H9 (cell line): ENCODE data around the gene TAGLN3. TPM values are rescaled to one million over a fixed set of nuclear protein-coding genes. Genes with fewer than 3 reads are reported as not detected.

Experiments
- DNase-seq: peaks from one replicate; pipeline ENCODE4 v3.0.0-alpha.2; 2017
- H2AFZ ChIP-seq: one replicate; pipeline ENCODE4 v1.6.1; 2013; ENCODE audit warnings: mild to moderate bottlenecking, low read length, control low read depth, moderate library complexity
- H2AK5ac ChIP-seq: 2 replicates; pipeline ENCODE4 v1.6.1; 2013; ENCODE audit warnings: low read length, control low read depth, mixed read lengths; ENCODE audit not compliant: insufficient read length
- H2BK120ac ChIP-seq: one replicate; pipeline ENCODE4 v1.6.1; 2013; ENCODE audit warnings: low read depth, mild to moderate bottlenecking, low read length, control low read depth, inconsistent platforms; ENCODE audit not compliant: poor library complexity, severe bottlenecking
- H2BK12ac ChIP-seq: 2 replicates; pipeline ENCODE4 v1.6.1; 2013; ENCODE audit warnings: low read length, control low read depth, mixed read lengths, low read depth; ENCODE audit not compliant: insufficient read length
- H2BK15ac ChIP-seq: 2 replicates; pipeline ENCODE4 v1.6.1; 2013; ENCODE audit warnings: low read depth, low read length, control low read depth
- H2BK20ac ChIP-seq: one replicate; pipeline ENCODE4 v1.6.1; 2013; ENCODE audit warnings: low read depth, mild to moderate bottlenecking, low read length, control low read depth, inconsistent platforms; ENCODE audit not compliant: poor library complexity, severe bottlenecking
- H2BK5ac ChIP-seq: 2 replicates; pipeline ENCODE4 v1.6.1; 2013; ENCODE audit warnings: low read length, control low read depth, mixed read lengths; ENCODE audit not compliant: insufficient read length
- H3K14ac ChIP-seq: 2 replicates; pipeline ENCODE4 v1.6.1; 2013; ENCODE audit warnings: low read length, control low read depth; ENCODE audit not compliant: insufficient read depth
- H3K18ac ChIP-seq: 2 replicates; pipeline ENCODE4 v1.6.1; 2013; ENCODE audit warnings: low read depth, mild to moderate bottlenecking, mixed read lengths, low read length, control low read depth; ENCODE audit not compliant: insufficient read length
- H3K23ac ChIP-seq: 2 replicates; pipeline ENCODE4 v1.6.1; 2013; ENCODE audit warnings: low read length, control low read depth, mixed read lengths, low read depth; ENCODE audit not compliant: insufficient read length
- H3K23me2 ChIP-seq: 2 replicates; pipeline ENCODE4 v1.6.1; 2013; ENCODE audit warnings: low read depth, mild to moderate bottlenecking, mixed read lengths, low read length, control low read depth; ENCODE audit not compliant: insufficient read length, poor library complexity, severe bottlenecking
- H3K27ac ChIP-seq: 2 replicates; pipeline ENCODE4 v1.5.1; 2013; ENCODE audit warnings: low read length, control low read depth, mixed read lengths, low read depth; ENCODE audit not compliant: insufficient read length
- H3K27me3 ChIP-seq: 2 replicates; pipeline ENCODE4 v1.6.1; 2013; ENCODE audit warnings: low read length, control low read depth, inconsistent platforms; ENCODE audit not compliant: insufficient read depth
- H3K4ac ChIP-seq: 2 replicates; pipeline ENCODE4 v1.6.1; 2013; ENCODE audit warnings: low read depth, mild to moderate bottlenecking, control low read depth, inconsistent platforms, low read length, moderate library complexity
- H3K4me1 ChIP-seq: 2 replicates; pipeline ENCODE4 v1.6.1; 2013; ENCODE audit warnings: low read length, control low read depth, inconsistent platforms; ENCODE audit not compliant: insufficient read depth
- H3K4me2 ChIP-seq: 2 replicates; pipeline ENCODE4 v1.6.1; 2013; ENCODE audit warnings: low read length, control low read depth, mixed read lengths; ENCODE audit not compliant: insufficient read length, insufficient read depth
- H3K56ac ChIP-seq: 2 replicates; pipeline ENCODE4 v1.6.1; 2013; ENCODE audit warnings: low read depth, mild to moderate bottlenecking, mixed read lengths, low read length, control low read depth; ENCODE audit not compliant: insufficient read length
- H3K79me1 ChIP-seq: 2 replicates; pipeline ENCODE4 v1.6.1; 2013; ENCODE audit warnings: low read depth, mild to moderate bottlenecking, moderate library complexity, low read length, control low read depth, inconsistent platforms; ENCODE audit not compliant: insufficient read depth, poor library complexity, severe bottlenecking
- H3K79me2 ChIP-seq: 2 replicates; pipeline ENCODE4 v1.6.1; 2013; ENCODE audit warnings: low read length, control low read depth, inconsistent platforms; ENCODE audit not compliant: insufficient read depth
- H3K9ac ChIP-seq: 2 replicates; pipeline ENCODE4 v1.6.1; 2013; ENCODE audit warnings: low read length, control low read depth, mixed read lengths; ENCODE audit not compliant: insufficient read length; ENCODE audit errors: extremely low read depth
- H3K9me3 ChIP-seq: one replicate; pipeline ENCODE4 v1.6.1; 2013; ENCODE audit warnings: low read depth, low read length, inconsistent platforms; ENCODE audit not compliant: control insufficient read depth
- H3T11ph ChIP-seq: one replicate; pipeline ENCODE4 v1.6.1; 2013; ENCODE audit warnings: mild to moderate bottlenecking, low read length, control low read depth, inconsistent platforms
- H4K20me1 ChIP-seq: one replicate; pipeline ENCODE4 v1.6.1; 2013; ENCODE audit not compliant: control insufficient read depth, insufficient read length, insufficient read depth
- H4K5ac ChIP-seq: 2 replicates; pipeline ENCODE4 v1.6.1; 2013; ENCODE audit warnings: low read depth, mild to moderate bottlenecking, mixed read lengths, low read length, control low read depth; ENCODE audit not compliant: insufficient read length
- H4K8ac ChIP-seq: replicated peaks from 2 replicates; pipeline ENCODE4 v1.6.1; 2013; ENCODE audit warnings: low read length, control low read depth, mixed read lengths, low read depth; ENCODE audit not compliant: insufficient read length
- H4K91ac ChIP-seq: 2 replicates; pipeline ENCODE4 v1.6.1; 2013; ENCODE audit warnings: low read depth, mild to moderate bottlenecking, moderate library complexity, mixed read lengths, low read length, control low read depth; ENCODE audit not compliant: insufficient read length
- H3K27ac Mint-ChIP-seq, 3 experiments: 2 replicates in 2 of 3; 3 replicates in 1 of 3; pipeline ENCODE4 v1.8.0; 2020 to 2021; ENCODE audit warnings: mixed read lengths in 3 of 3, mild to moderate bottlenecking in 1 of 3, moderate library complexity in 1 of 3
- H3K27me3 Mint-ChIP-seq: 2 replicates; pipeline ENCODE4 v1.8.0; 2021; ENCODE audit warnings: low read depth, mild to moderate bottlenecking, moderate library complexity, mixed read lengths
- H3K36me3 Mint-ChIP-seq, 3 experiments: 2 replicates in 2 of 3; 3 replicates in 1 of 3; pipeline ENCODE4 v1.8.0; 2020 to 2021; ENCODE audit warnings: low read depth in 3 of 3, mixed read lengths in 3 of 3; ENCODE audit not compliant: insufficient read depth in 1 of 3
- H3K4me1 Mint-ChIP-seq, 2 experiments: 2 replicates each; pipeline ENCODE4 v1.8.0; 2020; ENCODE audit warnings: mixed read lengths in 2 of 2
- H3K4me3 Mint-ChIP-seq, 2 experiments: 2 replicates in 1 of 2; 3 replicates in 1 of 2; pipeline ENCODE4 v1.8.0; 2020 to 2021; ENCODE audit warnings: mild to moderate bottlenecking in 2 of 2, mixed read lengths in 2 of 2, moderate library complexity in 1 of 2
- H3K9me3 Mint-ChIP-seq, 2 experiments: 2 replicates in 1 of 2; 3 replicates in 1 of 2; pipeline ENCODE4 v1.8.0; 2020; ENCODE audit warnings: mild to moderate bottlenecking in 2 of 2, mixed read lengths in 2 of 2, moderate library complexity in 1 of 2
- CTCF ChIP-seq: fragments of 200-600 bp; sonication (generic); conservative IDR thresholded peaks from 3 replicates; pipeline ENCODE4 v1.8.0; 2021; ENCODE audit warnings: antibody characterized with exemption, mild to moderate bottlenecking
- WGBS: extraction: QIAGEN DNeasy Blood & Tissue Kit; methylation state at CpG from one replicate; pipeline ENCODE4 v1.1.7; 2013; ENCODE audit warnings: missing lambda C conversion rate, low lambda C conversion rate, mixed read lengths; ENCODE audit not compliant: insufficient read length; ENCODE audit errors: extremely low coverage; 5-methylcytosine and 5-hydroxymethylcytosine counted together
- total RNA-seq: library from RNA; stranded (reverse); gene quantifications from 2 replicates; pipeline ENCODE4 v1.2.1, GENCODE V29; 2021

The TAGLN3 gene
- total RNA-seq, 1 experiment from 2014 or later: 6.4 TPM

- H3K9me3 Mint-ChIP-seq: no peaks in the 10 kb centered on the region
- no peak overlapping the region for H2BK15ac ChIP-seq
- no peak overlapping the region for H2BK20ac ChIP-seq
- no peak overlapping the region for H4K5ac ChIP-seq
- no peak overlapping the region for H3K56ac ChIP-seq
- no peak overlapping the region for H2AFZ ChIP-seq
- WGBS: no CpG with 5 or more reads among the region's 3 CpGs
- H3K9me3 ChIP-seq: no peaks in the 10 kb centered on the region
- H3K23ac ChIP-seq: no peak overlapping the region
- no peak overlapping the region for H3K27ac Mint-ChIP-seq
- H3K36me3 Mint-ChIP-seq: peaks cover 9 to 27% (median 27%) of the 10 kb centered on the region in 3 experiments; a peak in 6 of 7 replicates
- no peak overlapping the region for H3K4me3 Mint-ChIP-seq
- no peaks in the 10 kb centered on the region for H3K79me2 ChIP-seq
- H3K27ac ChIP-seq: no peak overlapping the region
- DNase-seq: no peak
- no peak overlapping the region for H4K91ac ChIP-seq
- no peak overlapping the region for H3K14ac ChIP-seq
- no peak overlapping the region for H2BK5ac ChIP-seq
- no peak overlapping the region for H3K9ac ChIP-seq
- no peak overlapping the region for H3K4ac ChIP-seq
- H3K27me3 ChIP-seq: no peaks in the 10 kb centered on the region
- no peaks in the 10 kb centered on the region for H3K27me3 Mint-ChIP-seq
- no peaks in the 10 kb centered on the region for H3K23me2 ChIP-seq
- no peak overlapping the region for H2BK12ac ChIP-seq
- peak; percentile 78 for TF ChIP-seq CTCF
- H4K8ac ChIP-seq: no peak overlapping the region
- H3K79me1 ChIP-seq: no peaks in the 10 kb centered on the region
- H3K18ac ChIP-seq: no peak overlapping the region
- H4K20me1 ChIP-seq: no peaks in the 10 kb centered on the region
- H2BK120ac ChIP-seq: no peak overlapping the region
- peaks cover 6 to 8% of the 10 kb centered on the region in 2 experiments for H3K4me1 Mint-ChIP-seq
- H3T11ph ChIP-seq: no peak overlapping the region
- 0 out of 2 replicates have a peak, but pooled peaks cover 2% of the 10 kb centered on the region for H3K4me1 ChIP-seq
- H2AK5ac ChIP-seq: no peak overlapping the region
- no peak overlapping the region for H3K4me2 ChIP-seq
Measured at GRCh38 chr3:111989061-111989678, 9.6 kb upstream of the TAGLN3 start.
